Frontal cortex (tissue), 4 donors: ENCODE data around the gene RALGPS1. TPM values are rescaled to one million over a fixed set of nuclear protein-coding genes. Genes with fewer than 3 reads are reported as not detected.
A peak's percentile ranks its signal among the peaks of the same experiment; 100 is the strongest.

Source experiments
- DNase-seq, 2 donors: peaks; one replicate each; pipeline ENCODE4 v3.0.0; 2012; ENCODE audit warnings: low spot score in 2 of 2
- FAIRE-seq: peaks from 2 replicates; lab custom pipeline; 2012; peaks lifted over from hg19 to GRCh38; lab: Jason Lieb, UNC
- total RNA-seq: library from RNA; depleted of rRNA; stranded (reverse); fragments of >200 nt; gene quantifications from one replicate; pipeline ENCODE4 v1.2.3, GENCODE V29; 2014
- donor health status: control.
- donor health status: control.
- donor health status: control.

Gene RALGPS1, protein sequence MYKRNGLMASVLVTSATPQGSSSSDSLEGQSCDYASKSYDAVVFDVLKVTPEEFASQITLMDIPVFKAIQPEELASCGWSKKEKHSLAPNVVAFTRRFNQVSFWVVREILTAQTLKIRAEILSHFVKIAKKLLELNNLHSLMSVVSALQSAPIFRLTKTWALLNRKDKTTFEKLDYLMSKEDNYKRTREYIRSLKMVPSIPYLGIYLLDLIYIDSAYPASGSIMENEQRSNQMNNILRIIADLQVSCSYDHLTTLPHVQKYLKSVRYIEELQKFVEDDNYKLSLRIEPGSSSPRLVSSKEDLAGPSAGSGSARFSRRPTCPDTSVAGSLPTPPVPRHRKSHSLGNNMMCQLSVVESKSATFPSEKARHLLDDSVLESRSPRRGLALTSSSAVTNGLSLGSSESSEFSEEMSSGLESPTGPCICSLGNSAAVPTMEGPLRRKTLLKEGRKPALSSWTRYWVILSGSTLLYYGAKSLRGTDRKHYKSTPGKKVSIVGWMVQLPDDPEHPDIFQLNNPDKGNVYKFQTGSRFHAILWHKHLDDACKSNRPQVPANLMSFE
- 53.8 TPM for total RNA-seq

DNA sequence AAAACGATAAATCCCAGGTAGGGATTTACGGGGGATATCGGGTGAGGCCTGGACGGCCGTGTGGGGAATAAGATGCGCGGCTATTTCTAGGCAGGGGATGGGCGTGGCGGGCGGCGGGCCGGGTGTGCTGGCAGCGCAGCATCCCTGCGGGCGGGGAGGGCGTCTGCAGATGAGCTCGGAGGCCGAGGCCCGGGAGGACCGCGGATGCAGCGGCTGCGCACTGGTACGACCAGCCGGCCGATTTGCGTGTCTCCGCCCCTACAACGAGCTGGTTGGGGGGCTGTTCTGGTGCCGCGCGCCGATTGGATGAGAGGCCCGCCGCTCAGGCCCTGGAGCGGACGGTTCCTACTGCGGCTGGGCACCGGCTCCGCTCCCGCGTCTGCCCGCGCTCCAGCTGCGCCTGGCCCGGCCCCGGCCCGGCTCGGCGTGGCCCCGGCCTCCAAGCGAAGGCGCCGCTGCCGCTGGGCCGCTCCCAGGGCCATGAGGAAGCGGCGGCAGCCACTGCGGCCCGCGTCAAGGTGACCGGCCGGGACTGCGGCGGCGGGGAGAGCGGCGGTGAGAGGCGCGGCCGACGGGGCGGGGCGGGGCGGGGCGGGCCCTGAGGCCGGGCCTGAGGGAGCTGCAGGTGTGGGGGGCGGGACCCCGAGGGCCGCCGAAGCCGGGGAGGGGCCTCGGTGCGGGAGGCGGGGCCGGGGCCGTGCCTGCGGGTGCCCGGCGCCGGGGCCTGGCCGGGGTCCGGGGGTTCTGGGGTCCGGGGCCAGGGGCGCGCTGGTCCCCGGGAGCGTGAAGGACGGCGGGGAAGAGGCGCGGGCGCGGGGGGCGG lies at the start of gene RALGPS1:
TSS of gene RALGPS1 (plus strand) at position 325 of the 823 bp plus-strand sequence. CDS start 47,508 bp downstream, outside the sequence.
- DNase-seq (peak; percentile 96 to 97), FAIRE-seq (no peak)

DNA sequence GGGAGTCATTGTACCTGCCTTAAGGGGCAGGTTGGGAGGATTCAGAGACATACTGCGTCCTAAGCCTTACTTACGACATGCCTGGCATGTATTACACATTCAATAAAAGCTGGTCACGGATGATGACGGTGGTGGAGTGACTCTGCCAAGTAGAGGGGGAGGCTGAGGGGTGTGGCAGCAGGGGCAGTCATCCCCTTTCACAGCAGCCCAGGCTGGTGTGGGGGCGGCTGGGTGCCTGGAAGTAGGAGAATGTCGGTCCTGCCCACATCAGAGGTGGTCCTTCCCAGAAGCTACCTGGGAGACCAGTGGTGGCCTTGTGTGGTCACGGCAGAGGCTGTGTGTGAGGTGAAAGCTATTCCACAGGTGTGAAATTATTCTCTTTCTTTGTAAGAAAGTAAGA lies 45.2 kb upstream of the RALGPS1 start:
- no peak for DNase-seq
- FAIRE-seq = no peak

DNA sequence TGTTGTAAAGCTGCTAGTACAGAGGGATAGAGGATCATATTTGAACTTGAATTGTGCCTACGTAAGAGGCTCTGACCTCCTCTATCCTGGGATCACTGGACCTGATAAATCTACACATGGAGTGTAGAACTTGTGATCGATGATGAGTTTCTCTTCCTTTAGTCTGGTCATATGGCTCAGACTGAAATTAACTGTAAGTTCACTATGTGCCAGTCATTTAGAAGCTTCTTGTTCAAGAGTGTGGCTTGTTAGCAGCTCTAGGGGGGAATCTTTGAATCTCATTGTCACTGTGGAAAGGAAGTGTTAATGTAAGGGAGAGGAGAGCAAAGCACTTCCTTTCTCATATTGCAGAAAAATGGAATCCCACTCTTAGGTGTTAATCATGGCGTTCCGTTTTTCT lies 42.1 kb upstream of the RALGPS1 start:
- DNase-seq (no peak), FAIRE-seq (no peak)

DNA sequence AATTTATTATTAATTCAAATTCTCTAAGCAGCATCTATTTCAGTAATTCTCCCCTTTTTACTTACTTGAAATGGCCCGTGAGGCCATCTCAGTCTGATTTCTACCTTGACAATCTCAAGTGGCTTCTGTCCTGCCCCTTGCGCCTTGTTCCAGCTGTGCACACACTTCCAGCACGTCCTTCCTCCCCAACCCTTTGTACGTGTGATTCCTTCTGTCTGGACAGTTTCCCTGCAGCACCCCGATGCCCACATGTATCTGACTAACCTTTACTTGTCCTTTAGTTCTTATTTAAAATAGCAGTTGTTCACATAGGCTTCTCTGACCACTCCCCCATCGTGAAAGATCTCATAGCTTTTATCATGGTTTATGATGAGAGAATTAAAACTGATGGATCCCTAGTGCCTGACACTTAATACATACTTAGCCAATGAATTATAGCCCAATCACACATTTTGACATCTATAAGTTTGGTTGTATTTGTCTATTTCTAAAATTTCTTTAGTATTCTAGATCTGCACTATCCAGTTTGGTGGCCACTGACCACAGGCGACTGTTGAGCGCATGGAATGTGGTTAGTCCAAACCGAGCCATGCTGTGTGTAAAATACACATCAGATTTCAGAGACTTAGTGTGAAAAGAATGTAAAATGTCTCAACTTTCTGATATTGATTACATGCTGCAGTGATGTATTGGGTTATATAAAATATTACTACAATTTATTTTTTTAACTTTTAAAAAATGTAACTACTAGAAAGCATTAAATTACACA lies 39.9 kb upstream of the RALGPS1 start:
- no peak for FAIRE-seq
- DNase-seq = no peak

DNA sequence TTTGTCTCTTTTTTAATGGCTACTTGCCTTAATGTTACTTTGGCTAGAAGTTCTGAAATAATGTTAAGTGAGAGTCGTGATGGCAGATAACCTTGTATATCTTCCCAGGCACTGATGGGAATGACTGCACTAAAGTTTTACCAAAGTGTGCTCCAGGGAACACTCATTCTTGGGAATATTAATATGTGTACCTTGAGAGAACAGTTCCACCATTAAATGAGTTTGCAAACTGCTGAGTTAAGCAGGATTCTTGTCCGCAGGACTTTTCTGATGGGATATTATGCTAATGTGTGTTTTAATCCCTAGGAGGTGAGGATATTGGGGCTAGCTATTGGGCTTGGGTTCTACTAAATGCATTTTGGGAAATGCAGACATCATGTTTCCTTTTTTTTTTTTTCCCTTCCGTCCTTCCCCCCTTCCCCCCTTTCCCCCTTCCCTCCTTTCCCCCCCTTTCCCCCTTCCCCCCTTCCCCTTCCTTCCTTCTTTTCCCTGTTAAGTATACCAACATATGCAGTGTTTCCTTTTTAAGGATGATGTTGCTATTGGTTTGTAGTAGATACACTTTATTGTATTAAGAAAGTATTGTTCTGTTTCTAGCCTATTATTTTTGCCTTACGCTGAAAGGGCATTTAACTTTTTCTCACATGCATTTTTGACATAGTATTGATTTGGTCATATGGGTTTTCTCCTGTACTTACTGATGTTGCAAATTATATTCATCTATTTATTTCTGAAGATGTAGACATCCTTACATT lies 38.6 kb upstream of the RALGPS1 start:
- FAIRE-seq (no peak), DNase-seq (no peak)

DNA sequence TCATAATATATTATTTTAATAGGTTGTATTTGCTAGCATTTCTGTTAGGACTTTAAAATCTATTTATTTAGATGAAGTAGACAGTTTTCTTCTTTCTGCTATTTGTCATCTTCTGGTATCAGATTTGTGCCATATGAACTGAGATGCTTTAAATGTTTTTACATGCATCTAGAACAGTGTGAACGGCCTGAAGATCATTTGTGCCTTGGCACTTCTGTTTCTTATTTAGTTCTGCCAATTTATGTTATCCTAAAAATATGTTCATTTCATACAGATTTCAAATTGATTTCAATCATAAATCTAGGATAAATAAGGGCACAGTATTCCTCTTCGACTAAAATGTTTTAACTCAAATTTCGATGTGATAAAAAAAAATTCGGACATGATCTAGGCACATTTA lies 38.1 kb upstream of the RALGPS1 start:
- DNase-seq (no peak), FAIRE-seq (no peak)

DNA sequence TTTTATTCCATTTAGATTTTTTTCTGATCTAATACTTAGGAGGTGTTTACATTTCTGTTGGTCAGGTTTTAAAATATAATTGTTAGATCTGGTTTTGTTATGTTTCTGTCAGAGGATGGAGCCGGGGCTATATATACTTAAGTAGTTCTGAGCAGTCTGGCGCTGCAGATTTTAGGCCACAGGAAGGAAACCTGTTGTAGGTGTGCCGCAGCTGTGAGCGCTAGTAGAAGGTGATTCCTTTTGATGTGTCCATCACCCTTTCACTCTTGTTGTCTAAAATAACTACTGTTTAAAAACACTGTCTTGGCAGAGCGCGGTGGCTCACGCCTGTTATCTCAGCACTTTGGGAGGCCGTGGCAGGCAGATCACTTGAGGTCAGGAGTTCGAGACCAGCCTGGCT lies 37.2 kb upstream of the RALGPS1 start:
- no peak for DNase-seq
- FAIRE-seq = no peak

DNA sequence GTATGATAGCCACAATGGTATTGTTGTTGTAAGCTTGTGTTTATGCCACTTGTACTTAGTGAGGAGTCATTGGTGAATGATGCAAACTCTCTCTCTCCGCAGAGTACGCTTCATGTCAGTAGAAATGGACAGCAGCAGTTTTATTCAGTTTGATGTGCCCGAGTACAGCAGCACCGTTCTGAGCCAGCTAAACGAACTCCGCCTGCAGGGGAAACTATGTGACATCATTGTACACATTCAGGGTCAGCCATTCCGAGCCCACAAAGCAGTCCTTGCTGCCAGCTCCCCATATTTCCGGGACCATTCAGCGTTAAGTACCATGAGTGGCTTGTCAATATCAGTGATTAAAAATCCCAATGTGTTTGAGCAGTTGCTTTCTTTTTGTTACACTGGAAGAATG lies 35.3 kb upstream of the RALGPS1 start:
- no peak for DNase-seq
- FAIRE-seq = no peak

DNA sequence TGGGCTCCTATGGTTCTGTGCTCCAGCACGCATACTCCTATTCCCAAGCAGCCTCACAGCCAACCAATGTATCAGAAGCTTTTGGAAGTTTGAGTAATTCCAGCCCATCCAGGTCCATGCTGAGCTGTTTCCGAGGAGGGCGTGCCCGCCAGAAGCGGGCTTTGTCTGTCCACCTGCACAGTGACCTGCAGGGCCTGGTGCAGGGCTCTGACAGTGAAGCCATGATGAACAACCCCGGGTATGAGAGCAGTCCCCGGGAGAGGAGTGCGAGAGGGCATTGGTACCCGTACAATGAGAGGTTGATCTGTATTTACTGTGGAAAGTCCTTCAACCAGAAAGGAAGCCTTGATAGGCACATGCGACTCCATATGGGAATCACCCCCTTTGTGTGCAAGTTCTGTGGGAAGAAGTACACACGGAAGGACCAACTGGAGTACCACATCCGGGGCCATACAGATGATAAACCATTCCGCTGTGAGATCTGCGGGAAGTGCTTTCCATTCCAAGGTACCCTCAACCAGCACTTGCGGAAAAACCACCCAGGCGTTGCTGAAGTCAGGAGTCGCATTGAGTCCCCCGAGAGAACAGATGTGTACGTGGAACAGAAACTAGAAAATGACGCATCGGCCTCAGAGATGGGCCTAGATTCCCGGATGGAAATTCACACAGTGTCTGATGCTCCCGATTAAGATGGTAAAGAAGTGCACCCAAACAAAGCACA lies 34.2 kb upstream of the RALGPS1 start:
- DNase-seq (no peak), FAIRE-seq (no peak)

DNA sequence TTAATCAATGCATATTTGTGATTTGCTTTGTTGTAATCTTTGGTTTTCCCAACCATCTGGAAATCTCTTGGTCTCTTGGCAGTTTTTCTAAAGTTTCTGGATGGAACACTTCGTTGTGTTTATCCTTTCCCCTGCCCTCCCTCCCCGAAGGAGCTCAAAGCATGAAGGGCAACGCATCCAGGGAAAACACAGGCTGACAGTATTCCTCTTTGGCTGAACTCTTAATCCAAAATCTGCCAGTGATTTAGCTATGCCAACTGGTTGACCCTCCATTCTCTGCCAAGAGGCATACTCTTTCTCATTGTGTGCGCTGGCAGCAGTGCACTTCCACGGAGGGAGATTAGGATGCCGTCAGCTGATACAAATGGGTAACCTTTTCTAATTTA lies 33.6 kb upstream of the RALGPS1 start:
- no peak for FAIRE-seq

DNA sequence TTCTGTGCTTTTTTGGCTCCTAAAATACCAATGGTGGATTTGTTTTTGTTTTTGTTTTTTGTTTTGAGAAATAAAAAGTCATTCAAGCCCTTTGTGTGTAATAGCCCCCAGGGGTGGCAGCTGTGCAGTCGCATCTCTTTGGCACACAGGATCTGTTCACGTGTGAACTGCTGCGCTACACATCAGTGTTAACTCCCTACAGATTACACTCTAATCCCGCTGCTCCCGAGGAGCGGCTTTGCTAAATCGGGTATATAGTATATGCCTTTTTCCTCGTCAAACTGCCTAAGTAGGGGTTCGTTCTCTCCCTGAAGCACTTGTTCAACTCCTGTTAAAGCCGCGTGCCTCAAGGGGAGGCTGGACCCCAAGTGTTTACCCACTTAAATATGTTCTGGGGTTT lies 31.8 kb upstream of the RALGPS1 start:
- DNase-seq = no peak

More for the DNA sequence above, 33.6 kb upstream of the RALGPS1 start:
- peak; percentile 36 to 58 for DNase-seq

DNA sequence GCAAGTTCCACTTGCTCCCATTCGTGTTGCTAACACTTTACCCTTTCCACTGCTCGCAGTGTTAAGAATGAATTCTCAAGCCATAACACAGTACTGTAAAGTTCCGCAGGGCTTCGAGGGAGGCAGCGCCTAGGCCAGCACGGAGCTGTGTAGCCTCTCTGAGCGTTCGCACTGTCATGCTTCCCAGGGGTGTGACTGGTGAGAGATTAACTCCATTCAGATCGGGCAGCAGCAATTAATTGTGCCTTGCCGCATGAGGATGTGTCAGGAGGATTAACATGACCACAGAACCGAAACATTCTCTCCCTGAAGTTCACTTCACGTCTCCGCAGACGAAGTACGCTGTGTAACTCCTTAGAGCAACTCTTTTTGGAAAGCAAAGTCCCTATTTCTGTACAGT lies 30.9 kb upstream of the RALGPS1 start:
- no peak for FAIRE-seq
- no peak for DNase-seq

More for the DNA sequence above, 31.8 kb upstream of the RALGPS1 start:
- FAIRE-seq = no peak

DNA sequence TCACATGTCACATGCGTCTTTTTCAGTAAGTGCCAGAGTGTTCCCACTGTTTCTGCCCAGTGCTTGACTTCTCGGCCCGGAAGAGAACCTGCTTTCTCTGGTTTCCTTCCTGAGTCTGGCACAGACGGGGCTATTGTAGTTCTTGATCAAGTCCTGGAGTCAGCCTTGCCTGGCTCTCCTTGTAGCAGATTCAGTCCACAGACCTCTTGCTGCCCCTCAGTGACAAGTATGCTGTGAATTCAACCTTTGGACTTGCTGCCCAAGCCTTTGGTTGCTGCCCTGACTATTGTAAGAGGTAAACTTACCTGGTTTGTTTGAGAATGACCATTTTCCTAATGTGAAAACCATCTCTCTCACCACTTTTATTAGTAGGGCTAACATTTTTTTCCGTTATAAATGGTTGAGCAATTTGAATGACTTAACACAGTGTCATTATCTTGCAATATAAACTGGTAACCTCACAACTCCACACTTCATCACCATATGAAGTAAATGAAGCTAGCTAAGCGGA lies 29.4 kb upstream of the RALGPS1 start:
- DNase-seq (no peak), FAIRE-seq (no peak)

DNA sequence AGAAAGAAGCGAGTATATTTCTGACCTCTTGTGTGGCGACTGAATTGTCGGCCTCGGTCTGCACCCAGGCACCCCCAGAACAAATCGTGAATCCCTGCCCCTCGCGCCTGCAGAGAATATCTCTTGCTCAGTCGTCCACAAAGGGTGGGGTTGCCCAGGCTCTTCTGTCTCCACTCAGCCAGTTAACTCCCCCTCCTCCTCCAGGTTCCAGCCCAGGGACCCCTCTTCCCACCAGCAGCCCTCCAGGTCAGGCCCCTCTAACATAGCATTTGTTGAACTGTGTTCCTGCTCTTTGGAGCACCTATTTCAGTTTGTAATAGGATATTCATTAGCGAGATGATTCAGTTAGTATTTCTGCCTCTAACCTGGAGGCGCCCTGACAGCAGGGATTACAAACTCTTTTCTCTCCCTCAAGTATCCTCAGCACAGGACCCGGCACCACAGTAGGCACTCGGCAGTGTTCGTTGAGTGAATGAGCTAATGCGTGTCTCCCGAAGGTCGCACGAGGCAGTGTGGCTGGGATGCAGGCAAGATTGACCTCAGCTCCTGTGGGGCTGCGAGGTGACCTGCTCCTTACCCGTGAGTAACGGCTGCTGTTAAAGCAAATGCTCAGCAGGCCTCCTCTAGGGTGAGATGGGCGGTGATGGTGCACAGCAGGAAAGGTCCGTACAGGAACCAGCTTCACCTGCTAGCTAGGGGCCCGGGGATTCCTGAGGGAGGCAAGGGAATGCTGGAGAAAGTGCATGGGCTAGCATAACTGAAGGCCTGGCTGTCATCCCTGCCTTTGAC lies 28.4 kb upstream of the RALGPS1 start:
- no peak for FAIRE-seq
- DNase-seq = no peak

DNA sequence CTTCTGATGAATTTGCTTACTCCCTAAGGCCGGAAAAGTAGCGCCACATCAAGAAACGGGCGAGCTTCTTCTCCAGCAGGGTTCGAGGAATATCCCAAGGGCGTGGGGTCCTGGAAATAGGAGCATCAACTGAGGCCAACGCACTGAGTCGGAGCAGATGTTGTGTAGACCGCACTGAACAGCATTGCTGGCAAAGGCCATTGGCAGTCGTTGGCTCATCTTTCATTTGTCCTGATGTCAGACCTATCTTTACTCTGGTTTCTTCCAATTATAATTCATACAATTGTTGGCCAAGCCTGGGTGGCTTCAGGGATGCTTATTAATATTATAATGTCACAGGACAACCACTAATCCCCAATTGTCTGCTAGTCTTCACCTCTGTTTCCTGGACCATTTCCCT lies 27.7 kb upstream of the RALGPS1 start:
- FAIRE-seq (no peak), DNase-seq (no peak)

DNA sequence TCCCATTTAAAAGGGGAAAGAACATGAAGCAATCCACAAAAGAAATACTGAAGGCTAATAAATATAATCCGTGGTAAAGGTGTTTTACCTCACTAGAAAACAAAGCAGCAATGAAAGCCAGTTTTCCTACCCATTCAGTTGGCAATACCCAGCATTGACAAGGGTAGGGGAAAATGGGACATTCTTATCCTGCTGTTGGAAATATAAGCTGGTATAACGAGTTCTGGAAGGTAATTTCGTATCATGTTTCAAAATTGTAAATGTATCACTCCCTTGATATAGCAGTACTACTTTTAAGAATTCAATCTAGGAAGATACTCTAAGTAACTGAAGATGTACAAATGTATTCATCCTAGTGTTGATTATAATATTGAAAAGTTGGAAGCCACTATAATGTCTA lies 22.9 kb upstream of the RALGPS1 start:
- DNase-seq (no peak), FAIRE-seq (no peak)

DNA sequence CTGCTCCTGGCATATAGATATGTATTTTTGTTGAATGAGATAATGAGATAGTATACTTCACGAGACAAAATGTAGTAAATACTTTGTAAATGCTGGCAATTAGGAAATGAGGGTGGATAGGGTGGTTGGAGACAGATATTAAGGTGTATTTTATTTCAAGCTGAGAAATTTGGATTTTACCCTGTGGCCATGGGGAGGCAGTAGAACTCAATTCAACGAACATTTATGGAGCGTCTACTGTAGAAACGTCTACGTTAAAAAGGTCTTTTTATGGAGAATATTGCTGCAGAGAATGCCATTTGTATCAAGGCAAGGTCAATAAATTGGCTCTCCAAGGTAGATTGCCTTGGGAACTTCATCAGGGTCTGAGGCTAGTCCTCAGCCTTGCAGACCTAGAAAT lies 21.5 kb upstream of the RALGPS1 start:
- FAIRE-seq = no peak
- DNase-seq = peak in 1 of 2 donors; percentile 27
